Dedifferentiated amniotic fluid mesenchymal stem cell (primary cell): ENCODE results near the gene LSS.
"Not testable (repeated sequence)": the region's sequence is repeated elsewhere in the genome, so short reads cannot be mapped to it uniquely, and the experiment has no call there.

Source experiments
- DNase-seq: peaks from one replicate; pipeline ENCODE4 v3.0.0-alpha.2; 2016; ENCODE audit errors: extremely low spot score

Gene LSS

DNA sequence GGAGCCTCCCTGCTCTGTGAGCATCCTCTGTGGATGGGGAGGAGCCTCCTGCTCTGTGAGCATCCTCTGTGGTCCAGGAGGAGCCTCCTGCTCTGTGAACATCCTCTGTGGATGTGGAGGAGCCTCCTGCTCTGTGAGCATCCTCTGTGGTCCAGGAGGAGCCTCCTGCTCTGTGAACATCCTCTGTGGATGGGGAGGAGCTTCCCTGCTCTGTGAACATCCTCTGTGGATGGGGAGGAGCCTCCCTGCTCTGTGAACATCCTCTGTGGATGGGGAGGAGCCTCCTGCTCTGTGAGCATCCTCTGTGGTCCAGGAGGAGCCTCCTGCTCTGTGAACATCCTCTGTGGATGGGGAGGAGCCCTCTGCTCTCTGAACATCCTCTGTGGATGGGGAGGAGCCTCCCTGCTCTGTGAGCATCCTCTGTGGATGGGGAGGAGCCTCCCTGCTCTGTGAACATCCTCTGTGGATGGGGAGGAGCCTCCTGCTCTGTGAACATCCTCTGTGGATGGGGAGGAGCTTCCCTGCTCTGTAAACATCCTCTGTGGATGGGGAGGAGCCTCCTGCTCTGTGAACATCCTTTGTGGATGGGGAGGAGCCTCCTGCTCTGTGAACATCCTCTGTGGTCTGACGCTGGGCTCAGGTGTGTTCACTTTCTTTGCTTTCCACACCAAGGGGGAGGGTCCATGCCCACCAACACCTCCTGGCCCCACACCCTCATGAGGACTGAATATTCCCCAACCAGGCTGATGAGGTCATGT, 58.0 kb downstream of the LSS start:
- not testable (repeated sequence) for DNase-seq

DNA sequence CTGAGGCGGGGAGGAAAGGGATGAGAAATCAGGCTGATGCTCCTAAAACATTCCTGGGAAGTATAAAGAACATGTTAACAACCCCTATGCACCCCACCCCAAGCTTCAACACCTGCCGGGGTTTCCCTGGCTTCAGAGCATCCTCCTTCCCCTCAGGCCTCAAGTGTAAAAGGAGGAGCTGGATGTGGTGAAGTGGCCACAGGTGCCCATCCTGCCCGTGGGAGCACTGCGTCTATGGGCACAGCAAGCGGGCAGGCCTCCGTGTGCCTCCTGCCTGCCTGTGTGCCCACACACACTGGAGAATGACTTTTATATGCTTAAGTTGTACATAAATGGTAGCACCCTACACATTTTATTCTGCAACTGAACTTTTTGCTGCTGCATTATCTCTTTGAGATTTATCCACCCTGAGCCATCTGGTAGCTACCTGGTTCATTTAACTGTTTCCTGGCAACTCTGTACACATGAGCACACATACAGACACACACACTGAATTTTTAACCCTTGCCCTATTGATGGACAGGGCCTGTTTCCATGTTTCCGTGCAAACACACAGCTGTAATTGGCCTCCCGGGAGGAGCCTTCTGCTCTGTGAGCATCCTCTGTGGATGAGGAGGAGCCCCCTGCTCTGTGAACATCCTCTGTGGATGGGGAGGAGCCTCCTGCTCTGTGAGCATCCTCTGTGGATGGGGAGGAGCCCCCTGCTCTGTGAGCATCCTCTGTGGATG, 59.8 kb downstream of the LSS start:
- no peak for DNase-seq

DNA sequence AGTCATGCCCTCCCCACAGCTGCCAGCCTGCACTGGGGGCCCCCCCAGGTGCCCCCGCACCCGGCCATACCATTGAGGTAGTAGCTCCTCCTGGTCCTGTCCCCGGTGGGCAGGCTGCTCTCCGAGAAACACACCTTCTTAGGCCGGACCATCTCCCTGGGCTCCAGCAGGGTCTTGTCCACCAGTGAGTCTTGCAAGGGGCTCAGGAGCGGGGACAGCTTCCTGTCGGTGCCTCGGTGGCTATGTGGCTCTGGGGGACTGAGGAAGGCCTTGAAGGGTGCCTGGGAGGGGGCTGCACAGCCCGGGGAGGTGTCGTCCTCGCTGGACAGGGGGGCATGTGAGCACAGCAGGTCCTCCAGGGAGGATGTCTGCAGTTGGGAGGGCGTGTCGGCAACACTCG, 60.3 kb downstream of the LSS start:
- no peak for DNase-seq

DNA sequence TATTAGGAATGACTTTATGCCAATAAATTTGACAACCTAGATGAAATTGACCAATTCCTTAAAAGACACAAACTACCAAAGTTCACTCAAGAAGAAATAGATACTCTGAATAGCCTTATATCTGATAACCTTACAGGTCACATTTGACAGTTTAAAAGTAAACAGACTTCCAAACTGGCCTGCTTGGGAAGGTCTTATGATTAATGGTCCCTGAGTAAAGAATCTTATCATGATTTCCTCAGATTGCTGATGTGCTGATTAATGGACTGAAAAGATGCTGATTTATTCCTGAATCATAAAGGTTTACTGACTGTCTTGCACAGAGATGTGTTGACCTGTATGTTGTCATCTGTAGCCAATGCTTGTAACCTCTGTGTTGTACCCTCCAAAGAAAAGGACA, 63.5 kb downstream of the LSS start:
- no peak for DNase-seq

DNA sequence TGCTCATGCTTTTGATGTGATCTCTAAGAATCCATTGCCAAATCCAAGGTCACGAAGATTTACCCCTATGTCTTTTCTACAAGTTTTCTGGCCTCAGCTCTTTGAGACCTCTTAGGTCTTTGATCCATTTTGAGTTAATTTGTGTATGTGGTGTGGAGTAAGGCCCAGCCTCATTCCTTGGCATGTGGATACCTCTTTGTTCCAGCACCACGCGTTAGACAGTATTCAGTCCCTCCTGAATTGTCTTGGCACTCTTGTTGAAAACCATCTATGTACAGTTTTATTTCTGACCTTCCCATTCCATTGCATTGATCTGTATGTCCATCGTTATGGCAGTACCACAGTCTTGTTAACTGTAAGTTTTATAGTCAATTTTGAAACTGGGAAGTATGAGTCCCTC, 65.2 kb downstream of the LSS start:
- DNase-seq = no peak

DNA sequence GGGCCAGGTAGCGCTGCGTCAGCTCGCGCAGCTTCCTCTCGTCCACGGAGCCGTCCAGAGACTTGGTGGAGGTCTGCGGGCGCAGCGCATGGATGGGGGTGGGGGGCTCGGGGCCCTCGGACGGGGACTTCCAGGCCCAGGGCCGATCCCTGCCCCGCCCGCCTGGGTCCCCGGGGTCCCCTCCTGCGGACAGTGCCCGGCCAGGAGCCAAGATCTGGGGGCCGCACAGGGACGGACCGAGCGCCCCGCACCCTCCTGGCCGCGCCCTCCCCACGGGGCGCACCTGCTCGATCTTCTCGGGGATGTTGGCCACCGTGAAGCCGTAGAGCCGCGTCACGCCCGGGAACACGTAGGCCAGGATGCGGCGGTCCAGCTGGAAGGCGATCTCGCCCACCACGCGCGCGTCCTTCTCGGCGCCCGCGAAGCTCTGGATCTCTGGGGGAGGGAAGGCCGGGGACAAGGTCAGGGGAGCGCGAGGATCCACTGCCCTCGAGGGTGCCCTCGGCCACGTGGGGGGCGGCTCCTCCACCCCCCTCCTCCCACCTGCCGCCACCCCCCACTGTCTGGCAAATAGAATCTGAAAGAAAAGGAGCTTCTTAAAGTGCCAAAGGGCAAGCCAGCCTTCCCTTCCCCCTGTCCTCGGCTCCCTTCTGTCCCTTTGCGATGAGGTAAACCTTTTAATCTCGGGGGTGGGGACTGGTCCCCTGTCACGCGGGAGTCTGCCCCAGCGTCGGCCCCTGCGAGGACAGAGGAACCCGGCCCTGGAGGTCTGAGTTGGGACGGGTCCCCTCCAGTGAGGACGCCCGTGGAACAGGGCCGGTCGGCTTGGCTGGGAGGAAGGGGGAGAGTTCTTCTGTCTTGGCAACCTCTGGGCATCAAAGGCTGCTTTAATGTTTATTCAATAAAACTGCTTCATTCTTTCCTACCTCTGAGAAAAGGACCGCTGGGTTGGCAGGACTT, 66.7 kb downstream of the LSS start:
- DNase-seq = no peak

DNA sequence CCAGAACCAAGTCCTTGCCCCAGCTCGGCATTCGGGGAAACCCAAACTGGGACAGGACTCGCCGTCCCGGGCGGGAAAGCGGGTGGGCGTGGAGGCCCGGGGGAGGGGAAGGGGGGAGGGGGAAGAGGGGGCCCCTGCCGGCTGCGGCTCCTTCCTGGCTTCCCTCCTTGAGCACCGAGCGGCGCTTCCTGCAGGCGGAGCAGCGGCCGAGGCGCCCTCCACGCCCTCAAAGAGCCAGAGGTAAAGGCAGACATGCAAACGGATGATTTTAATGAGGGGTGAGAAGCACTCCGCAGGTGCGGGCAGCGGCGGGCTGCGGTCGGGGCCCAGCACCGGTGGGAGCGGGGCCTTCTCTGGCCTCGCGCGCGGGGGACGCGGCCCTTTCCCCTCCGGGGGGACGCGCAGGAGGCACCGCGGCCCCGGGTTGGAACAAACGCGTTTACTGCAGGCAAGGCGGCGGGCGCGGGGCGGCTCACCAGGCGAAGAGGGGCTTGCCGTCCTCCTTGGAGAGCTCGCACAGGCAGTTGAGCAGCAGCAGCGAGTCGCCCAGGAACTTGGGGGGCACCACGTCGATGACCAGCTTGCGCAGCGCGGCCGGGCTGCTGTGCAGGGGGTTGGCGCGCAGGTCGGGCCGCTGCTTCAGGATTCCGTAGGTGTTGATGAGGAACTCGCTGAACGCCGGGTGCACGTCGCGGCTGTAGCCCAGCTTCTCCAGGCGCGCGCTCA, 67.5 kb downstream of the LSS start:
- DNase-seq = no peak

DNA sequence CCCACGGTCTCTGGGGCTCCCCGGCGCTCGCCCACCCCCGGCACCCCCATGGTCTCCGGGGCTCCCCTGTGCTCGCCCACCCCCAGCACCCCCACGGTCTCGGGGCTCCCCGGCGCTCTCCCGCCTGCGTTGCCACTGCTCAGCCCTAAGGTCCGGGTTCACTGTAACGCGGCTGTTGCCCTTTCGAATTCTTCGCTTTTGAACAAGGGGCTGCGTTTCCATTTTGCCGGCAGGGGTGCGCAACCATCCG, 68.0 kb downstream of the LSS start:
- no peak for DNase-seq

DNA sequence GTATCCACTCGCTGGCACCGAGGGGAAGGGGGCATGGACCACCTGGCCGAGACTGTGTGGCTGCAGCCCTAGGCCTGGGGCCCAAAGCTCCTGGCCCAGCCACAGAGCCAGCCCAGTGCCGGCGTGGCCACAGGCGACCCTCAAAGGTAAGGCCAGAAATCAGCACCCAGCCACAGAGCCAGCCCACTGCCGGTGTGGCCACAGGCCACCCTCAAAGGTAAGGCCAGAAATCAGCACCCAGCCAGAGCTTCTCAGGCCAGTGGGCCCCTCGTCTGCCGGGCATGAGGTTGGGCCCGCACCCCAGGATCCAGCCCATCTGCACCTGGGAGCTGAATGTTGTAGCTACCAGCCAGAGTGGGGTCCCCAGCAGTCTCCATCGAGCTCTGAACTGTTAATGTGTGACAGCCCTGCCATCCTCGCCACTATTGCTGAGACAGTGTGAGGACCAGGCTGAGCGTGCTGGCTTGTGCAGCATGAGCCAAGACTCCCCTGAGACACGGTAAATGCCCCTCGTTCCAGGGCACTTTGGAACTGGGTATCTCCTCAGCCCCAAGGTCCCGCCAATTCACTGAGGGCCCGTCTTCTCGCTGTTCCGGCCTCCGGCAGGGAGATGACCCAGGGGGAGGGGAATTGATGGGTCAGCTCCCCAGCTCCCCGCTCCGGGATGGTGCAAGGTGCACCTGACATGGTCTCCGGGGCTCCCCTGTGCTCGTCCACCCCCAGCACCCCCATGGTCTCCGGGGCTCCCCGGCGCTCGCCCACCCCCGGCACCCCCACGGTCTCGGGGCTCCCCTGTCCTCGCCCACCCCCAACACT, 68.5 kb downstream of the LSS start:
- DNase-seq = no peak

DNA sequence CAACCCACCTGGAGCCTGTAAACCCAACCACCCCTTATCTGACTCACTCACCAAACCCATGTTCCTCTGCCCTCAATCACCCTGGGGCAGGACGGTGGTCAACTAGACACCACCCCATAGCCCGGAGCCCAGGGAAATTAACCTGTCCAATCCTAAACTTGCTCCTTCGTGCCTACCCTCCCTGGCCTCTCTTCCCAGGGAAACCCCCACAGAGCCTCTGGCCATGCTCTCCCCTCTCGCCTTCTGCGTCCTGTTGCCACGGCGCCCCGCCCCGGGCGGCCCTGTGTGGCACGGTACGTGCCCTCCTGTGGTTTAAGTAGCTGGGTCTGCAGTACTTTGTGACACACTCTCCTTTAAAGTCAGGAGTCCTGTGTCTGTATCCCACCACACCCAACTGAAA, 69.2 kb downstream of the LSS start:
- DNase-seq = no peak

DNA sequence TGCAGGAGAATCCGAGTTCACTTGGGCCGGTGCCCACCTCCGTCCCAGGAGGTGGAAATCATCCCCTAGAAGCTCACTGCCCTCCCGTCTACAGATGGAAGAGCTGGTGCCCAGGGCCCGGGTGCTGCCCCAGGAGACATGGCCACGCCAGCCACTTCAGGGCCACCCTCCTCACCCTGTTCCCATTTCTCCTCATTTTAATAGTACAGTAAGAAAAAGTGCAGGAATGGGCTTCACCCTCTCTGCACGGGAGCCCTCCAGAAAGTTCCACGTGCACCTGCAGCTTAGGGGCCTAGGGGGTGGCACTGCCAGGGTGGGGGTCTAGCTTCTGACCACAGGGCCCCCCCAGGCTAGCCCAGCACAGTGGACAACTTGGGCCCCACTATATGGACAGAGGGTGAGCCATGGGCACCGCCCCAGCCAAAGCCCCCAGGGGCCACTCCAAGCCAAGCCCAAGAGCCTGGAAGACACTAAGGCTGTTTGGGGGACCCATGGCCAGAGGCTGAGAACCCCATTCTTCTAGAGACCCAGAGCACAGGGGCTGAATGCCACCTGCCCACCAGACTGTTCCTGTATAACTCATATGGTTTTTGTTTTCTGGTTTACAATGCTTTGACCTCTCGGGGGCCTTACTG, 69.8 kb downstream of the LSS start:
- no peak for DNase-seq

DNA sequence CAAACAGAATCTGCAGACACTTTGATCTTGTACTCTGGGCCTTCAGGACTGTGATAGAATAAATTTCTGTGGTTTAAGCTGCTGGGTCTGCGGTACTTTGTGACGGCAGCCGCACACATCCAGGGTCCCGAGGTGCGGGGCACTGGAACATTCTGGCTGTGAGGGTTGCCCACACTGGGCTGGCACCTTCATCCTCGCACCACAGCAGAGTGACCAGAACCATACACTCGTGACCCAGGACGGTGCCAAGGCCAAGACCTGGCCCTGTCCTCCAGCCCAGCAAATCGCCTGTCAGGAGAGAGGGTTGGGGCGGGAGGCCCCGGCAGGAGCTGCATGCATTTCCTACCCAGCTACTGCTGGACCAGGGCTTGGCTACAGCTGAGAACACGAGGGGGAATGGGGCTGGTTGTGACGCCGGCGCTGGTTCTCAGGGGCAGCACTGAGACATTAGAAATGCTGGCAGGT, 70.6 kb downstream of the LSS start:
- DNase-seq = no peak

DNA sequence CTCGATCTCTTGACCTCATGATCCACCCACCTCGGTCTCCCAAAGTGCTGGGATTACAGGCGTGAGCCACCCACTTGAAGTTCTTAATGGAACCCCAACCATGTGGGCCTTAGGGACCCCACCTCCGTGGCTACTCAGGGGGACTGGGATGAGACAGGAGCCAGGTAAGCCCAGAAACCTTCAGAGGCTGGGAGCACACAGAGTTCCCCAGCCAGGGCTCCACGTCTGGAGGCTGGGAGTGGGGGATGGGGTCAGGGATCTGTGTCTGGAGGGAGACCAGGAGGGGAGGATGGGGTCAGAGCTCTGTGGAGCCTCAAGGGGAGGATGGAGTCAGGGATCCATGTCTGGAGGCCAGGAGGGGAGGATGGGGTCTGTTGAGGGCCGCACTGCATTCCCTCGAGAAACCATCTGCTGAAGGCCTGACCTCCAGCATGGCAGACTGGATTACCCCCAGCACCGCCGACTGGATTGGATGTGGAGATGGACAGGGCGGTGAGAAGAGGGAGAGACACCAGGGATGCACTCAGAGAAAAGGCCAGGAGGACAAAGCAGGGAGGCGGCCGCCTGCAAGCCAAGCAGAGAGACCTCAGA, 71.1 kb downstream of the LSS start:
- no peak for DNase-seq

DNA sequence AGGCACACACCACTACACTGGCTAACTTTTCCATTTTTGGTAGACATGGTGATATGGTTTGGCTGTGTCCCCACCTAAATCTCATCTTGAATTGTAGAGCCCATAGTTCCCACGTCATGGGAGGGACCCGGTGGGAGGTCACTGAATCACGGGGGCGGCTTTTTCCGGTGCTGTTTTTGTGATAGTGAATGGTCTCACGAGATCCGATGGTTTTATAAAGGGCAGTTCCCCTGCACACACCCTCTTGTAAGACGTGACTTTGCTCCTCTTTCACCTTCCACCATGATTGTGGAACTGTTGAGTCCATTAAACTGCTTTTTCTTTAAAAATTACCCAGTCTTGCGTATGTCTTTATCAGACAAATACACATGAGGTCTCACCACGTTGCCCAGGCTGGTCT, 71.9 kb downstream of the LSS start:
- DNase-seq = no peak

DNA sequence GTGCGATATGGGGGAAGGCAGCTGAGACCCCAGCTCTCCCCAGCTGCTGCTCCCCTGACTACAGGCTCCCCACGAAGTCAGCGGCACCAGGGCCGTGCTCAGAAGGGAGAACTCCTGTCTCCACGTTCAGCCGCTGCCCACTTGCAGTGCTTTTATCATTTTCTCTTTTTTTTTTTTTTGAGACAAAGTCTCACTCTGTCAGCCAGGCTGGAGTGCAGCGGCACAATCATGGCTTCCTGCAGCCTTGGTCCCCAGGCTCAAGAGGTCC, 72.3 kb downstream of the LSS start:
- no peak for DNase-seq

DNA sequence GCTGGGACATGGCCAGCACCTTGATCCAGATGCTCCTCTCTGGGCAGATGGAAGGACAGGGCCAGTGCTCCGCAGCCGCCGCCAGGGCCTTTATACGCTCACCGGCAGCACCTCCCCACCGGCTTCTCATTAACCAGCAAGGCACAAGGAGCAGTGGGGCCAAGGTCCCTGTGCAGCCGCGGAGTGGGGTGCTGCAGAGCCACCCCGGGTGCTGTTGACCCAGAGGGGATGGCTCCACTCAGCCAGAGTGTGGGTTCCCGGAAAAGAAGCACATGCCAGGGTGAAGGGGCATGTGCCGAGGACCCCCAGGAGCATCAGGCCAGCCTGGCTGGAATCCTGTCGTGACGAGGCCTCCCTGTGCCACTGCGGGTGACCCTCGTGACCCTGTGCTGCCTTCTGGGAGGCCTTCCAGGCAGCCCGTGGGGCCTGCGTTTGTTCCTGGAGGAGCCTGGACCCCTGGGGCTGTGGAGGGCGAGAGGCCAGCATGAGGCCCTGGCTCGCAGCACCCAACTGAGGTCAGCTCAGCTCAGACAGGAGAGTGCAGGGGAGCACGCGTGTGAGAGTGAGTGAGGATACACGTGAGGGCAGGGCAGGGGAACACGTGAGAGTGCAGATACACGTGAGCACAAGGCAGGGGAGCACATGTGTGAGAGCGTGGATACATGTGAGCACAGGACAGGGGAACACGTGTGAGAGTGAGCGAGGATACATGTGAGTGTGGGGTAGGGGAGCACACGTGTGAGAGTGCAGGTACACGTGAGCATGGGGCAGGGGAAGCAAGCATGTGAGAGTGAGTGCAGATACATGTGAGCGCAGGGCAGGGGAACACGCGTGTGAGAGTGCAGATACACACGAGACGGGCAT, 72.8 kb downstream of the LSS start, which contains the start of gene FTCD:
TSS of gene FTCD (minus strand) at position 66 of the 864 bp plus-strand sequence. CDS start at position 10, 56 bp downstream.
- no peak for DNase-seq

DNA sequence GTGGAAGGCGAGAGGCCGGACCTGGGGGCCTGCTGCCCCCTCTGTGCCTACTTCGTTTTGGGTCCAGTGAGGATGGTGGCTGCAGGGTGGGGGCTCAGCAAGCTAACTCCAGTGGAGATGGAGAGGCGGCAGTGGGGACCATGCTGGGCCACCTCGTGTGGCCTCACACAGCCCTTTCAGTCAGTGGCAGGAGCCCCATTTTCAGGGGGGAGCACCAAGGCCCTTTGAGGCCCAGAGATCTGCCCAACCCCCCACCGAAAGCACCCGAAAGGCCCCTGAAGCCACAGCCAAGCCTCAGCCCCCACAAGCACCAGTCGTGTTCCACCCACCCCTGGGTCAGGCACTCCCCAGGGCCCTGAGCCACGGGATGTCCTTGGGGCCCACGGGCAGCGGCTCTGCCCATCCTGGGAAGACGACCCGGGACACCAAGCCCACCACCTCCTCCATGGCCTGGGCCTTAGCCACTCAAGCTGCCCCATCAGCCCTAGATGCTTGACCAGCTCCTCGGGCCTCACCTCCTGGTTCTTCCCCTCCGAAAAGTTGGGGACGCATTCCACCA, 73.5 kb downstream of the LSS start:
- DNase-seq = no peak

DNA sequence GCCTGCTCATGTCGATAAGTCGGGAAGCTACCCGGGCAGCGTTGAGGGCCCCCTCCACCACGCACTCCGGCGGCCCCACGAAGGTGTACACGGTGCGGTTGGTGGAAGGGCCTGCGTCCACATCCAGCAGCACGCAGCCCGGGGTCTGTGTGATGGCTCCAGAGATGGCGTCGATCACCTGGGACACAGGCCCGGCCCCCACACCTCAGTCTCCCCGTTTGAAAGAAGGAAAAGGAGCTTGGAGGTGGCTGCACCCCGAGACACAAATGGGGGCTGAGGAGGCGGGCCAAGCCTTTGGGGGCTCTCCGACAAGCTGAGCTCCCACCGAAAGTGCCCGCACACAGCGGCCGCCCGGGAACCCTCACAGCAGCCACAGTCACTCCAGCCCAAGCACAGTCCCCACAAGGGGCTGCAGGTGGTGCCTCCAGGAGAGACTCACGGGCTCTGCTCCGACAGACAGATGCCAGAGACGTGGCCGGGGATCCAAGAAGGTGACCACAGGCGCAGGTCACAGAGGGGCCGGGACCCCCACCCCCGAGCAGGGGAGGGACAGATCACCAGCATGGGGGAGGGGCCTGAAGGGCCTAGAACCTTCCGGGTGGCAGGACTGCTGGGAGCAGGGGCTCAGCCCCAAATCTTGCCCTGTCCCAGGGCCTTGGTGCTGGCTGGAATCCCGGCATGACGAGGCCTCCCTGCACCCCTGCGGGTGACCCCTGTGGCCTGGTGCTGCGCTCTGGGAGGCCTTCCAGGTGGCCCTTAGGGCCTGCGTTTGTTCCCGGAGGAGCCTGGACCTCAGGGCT, 74.2 kb downstream of the LSS start:
- no peak for DNase-seq
